NB4 (cell line): Measurements from ENCODE around the gene ZBTB5.

Experiments
- CTCF ChIP-seq: IDR thresholded peaks from one replicate; pipeline ENCODE4 v1.5.1; 2012; ENCODE audit warnings: low read depth, low read length
- POLR2A ChIP-seq: IDR thresholded peaks from 2 replicates; pipeline ENCODE4 v1.6.1; 2011; ENCODE audit warnings: mild to moderate bottlenecking; ENCODE audit not compliant: insufficient read length; ENCODE audit errors: extremely low read depth

GRCh38 chr9:37456817-37457216, 8.4 kb downstream of the ZBTB5 start:
- TF ChIP-seq CTCF (no peak), POLR2A (no peak)
